H9 (cell line): ENCODE results near the gene GNAI1. TPM values are rescaled to one million over a fixed set of nuclear protein-coding genes. Genes with fewer than 3 reads are reported as not detected.

Source experiments
- DNase-seq: peaks from one replicate; pipeline ENCODE4 v3.0.0-alpha.2; 2017
- H2AFZ ChIP-seq: one replicate; pipeline ENCODE4 v1.6.1; 2013; ENCODE audit warnings: mild to moderate bottlenecking, low read length, control low read depth, moderate library complexity
- H2AK5ac ChIP-seq: 2 replicates; pipeline ENCODE4 v1.6.1; 2013; ENCODE audit warnings: low read length, control low read depth, mixed read lengths; ENCODE audit not compliant: insufficient read length
- H2BK120ac ChIP-seq: one replicate; pipeline ENCODE4 v1.6.1; 2013; ENCODE audit warnings: low read depth, mild to moderate bottlenecking, low read length, control low read depth, inconsistent platforms; ENCODE audit not compliant: poor library complexity, severe bottlenecking
- H2BK12ac ChIP-seq: 2 replicates; pipeline ENCODE4 v1.6.1; 2013; ENCODE audit warnings: low read length, control low read depth, mixed read lengths, low read depth; ENCODE audit not compliant: insufficient read length
- H2BK15ac ChIP-seq: 2 replicates; pipeline ENCODE4 v1.6.1; 2013; ENCODE audit warnings: low read depth, low read length, control low read depth
- H2BK20ac ChIP-seq: one replicate; pipeline ENCODE4 v1.6.1; 2013; ENCODE audit warnings: low read depth, mild to moderate bottlenecking, low read length, control low read depth, inconsistent platforms; ENCODE audit not compliant: poor library complexity, severe bottlenecking
- H2BK5ac ChIP-seq: 2 replicates; pipeline ENCODE4 v1.6.1; 2013; ENCODE audit warnings: low read length, control low read depth, mixed read lengths; ENCODE audit not compliant: insufficient read length
- H3K14ac ChIP-seq: 2 replicates; pipeline ENCODE4 v1.6.1; 2013; ENCODE audit warnings: low read length, control low read depth; ENCODE audit not compliant: insufficient read depth
- H3K18ac ChIP-seq: 2 replicates; pipeline ENCODE4 v1.6.1; 2013; ENCODE audit warnings: low read depth, mild to moderate bottlenecking, mixed read lengths, low read length, control low read depth; ENCODE audit not compliant: insufficient read length
- H3K23ac ChIP-seq: 2 replicates; pipeline ENCODE4 v1.6.1; 2013; ENCODE audit warnings: low read length, control low read depth, mixed read lengths, low read depth; ENCODE audit not compliant: insufficient read length
- H3K23me2 ChIP-seq: 2 replicates; pipeline ENCODE4 v1.6.1; 2013; ENCODE audit warnings: low read depth, mild to moderate bottlenecking, mixed read lengths, low read length, control low read depth; ENCODE audit not compliant: insufficient read length, poor library complexity, severe bottlenecking
- H3K27ac ChIP-seq: 2 replicates; pipeline ENCODE4 v1.5.1; 2013; ENCODE audit warnings: low read length, control low read depth, mixed read lengths, low read depth; ENCODE audit not compliant: insufficient read length
- H3K27me3 ChIP-seq: 2 replicates; pipeline ENCODE4 v1.6.1; 2013; ENCODE audit warnings: low read length, control low read depth, inconsistent platforms; ENCODE audit not compliant: insufficient read depth
- H3K4ac ChIP-seq: 2 replicates; pipeline ENCODE4 v1.6.1; 2013; ENCODE audit warnings: low read depth, mild to moderate bottlenecking, control low read depth, inconsistent platforms, low read length, moderate library complexity
- H3K4me1 ChIP-seq: 2 replicates; pipeline ENCODE4 v1.6.1; 2013; ENCODE audit warnings: low read length, control low read depth, inconsistent platforms; ENCODE audit not compliant: insufficient read depth
- H3K4me2 ChIP-seq: 2 replicates; pipeline ENCODE4 v1.6.1; 2013; ENCODE audit warnings: low read length, control low read depth, mixed read lengths; ENCODE audit not compliant: insufficient read length, insufficient read depth
- H3K56ac ChIP-seq: 2 replicates; pipeline ENCODE4 v1.6.1; 2013; ENCODE audit warnings: low read depth, mild to moderate bottlenecking, mixed read lengths, low read length, control low read depth; ENCODE audit not compliant: insufficient read length
- H3K79me1 ChIP-seq: 2 replicates; pipeline ENCODE4 v1.6.1; 2013; ENCODE audit warnings: low read depth, mild to moderate bottlenecking, moderate library complexity, low read length, control low read depth, inconsistent platforms; ENCODE audit not compliant: insufficient read depth, poor library complexity, severe bottlenecking
- H3K79me2 ChIP-seq: 2 replicates; pipeline ENCODE4 v1.6.1; 2013; ENCODE audit warnings: low read length, control low read depth, inconsistent platforms; ENCODE audit not compliant: insufficient read depth
- H3K9ac ChIP-seq: 2 replicates; pipeline ENCODE4 v1.6.1; 2013; ENCODE audit warnings: low read length, control low read depth, mixed read lengths; ENCODE audit not compliant: insufficient read length; ENCODE audit errors: extremely low read depth
- H3K9me3 ChIP-seq: one replicate; pipeline ENCODE4 v1.6.1; 2013; ENCODE audit warnings: low read depth, low read length, inconsistent platforms; ENCODE audit not compliant: control insufficient read depth
- H3T11ph ChIP-seq: one replicate; pipeline ENCODE4 v1.6.1; 2013; ENCODE audit warnings: mild to moderate bottlenecking, low read length, control low read depth, inconsistent platforms
- H4K20me1 ChIP-seq: one replicate; pipeline ENCODE4 v1.6.1; 2013; ENCODE audit not compliant: control insufficient read depth, insufficient read length, insufficient read depth
- H4K5ac ChIP-seq: 2 replicates; pipeline ENCODE4 v1.6.1; 2013; ENCODE audit warnings: low read depth, mild to moderate bottlenecking, mixed read lengths, low read length, control low read depth; ENCODE audit not compliant: insufficient read length
- H4K8ac ChIP-seq: replicated peaks from 2 replicates; pipeline ENCODE4 v1.6.1; 2013; ENCODE audit warnings: low read length, control low read depth, mixed read lengths, low read depth; ENCODE audit not compliant: insufficient read length
- H4K91ac ChIP-seq: 2 replicates; pipeline ENCODE4 v1.6.1; 2013; ENCODE audit warnings: low read depth, mild to moderate bottlenecking, moderate library complexity, mixed read lengths, low read length, control low read depth; ENCODE audit not compliant: insufficient read length
- H3K27ac Mint-ChIP-seq, 3 experiments: 2 replicates in 2 of 3; 3 replicates in 1 of 3; pipeline ENCODE4 v1.8.0; 2020 to 2021; ENCODE audit warnings: mixed read lengths in 3 of 3, mild to moderate bottlenecking in 1 of 3, moderate library complexity in 1 of 3
- H3K27me3 Mint-ChIP-seq: 2 replicates; pipeline ENCODE4 v1.8.0; 2021; ENCODE audit warnings: low read depth, mild to moderate bottlenecking, moderate library complexity, mixed read lengths
- H3K36me3 Mint-ChIP-seq, 3 experiments: 2 replicates in 2 of 3; 3 replicates in 1 of 3; pipeline ENCODE4 v1.8.0; 2020 to 2021; ENCODE audit warnings: low read depth in 3 of 3, mixed read lengths in 3 of 3; ENCODE audit not compliant: insufficient read depth in 1 of 3
- H3K4me1 Mint-ChIP-seq, 2 experiments: 2 replicates each; pipeline ENCODE4 v1.8.0; 2020; ENCODE audit warnings: mixed read lengths in 2 of 2
- H3K4me3 Mint-ChIP-seq, 2 experiments: 2 replicates in 1 of 2; 3 replicates in 1 of 2; pipeline ENCODE4 v1.8.0; 2020 to 2021; ENCODE audit warnings: mild to moderate bottlenecking in 2 of 2, mixed read lengths in 2 of 2, moderate library complexity in 1 of 2
- H3K9me3 Mint-ChIP-seq, 2 experiments: 2 replicates in 1 of 2; 3 replicates in 1 of 2; pipeline ENCODE4 v1.8.0; 2020; ENCODE audit warnings: mild to moderate bottlenecking in 2 of 2, mixed read lengths in 2 of 2, moderate library complexity in 1 of 2
- CTCF ChIP-seq: fragments of 200-600 bp; sonication (generic); conservative IDR thresholded peaks from 3 replicates; pipeline ENCODE4 v1.8.0; 2021; ENCODE audit warnings: antibody characterized with exemption, mild to moderate bottlenecking
- total RNA-seq: library from RNA; stranded (reverse); gene quantifications from 2 replicates; pipeline ENCODE4 v1.2.1, GENCODE V29; 2021

The GNAI1 gene
- total RNA-seq, 1 experiment from 2014 or later = 14.1 TPM

GRCh38 chr7:80225361-80225760 lies 90.7 kb downstream of the GNAI1 start:
- Mint-ChIP-seq H3K4me3 (no peak overlapping the region), H3K27me3 (no peaks in the 10 kb centered on the region), H3K4me1 (peaks cover 18 to 20% of the 10 kb centered on the region in 2 experiments), H3K27ac (peak overlapping the region in 2 of 3 experiments; percentile 37 to 54; a peak in 1 of 7 replicates), H3K36me3 (no peaks in the 10 kb centered on the region), H3K9me3 (no peaks in the 10 kb centered on the region)
- H3K23me2 ChIP-seq = no peaks in the 10 kb centered on the region
- no peaks in the 10 kb centered on the region for H3K9me3 ChIP-seq
- no peak overlapping the region for H4K91ac ChIP-seq
- H3K23ac ChIP-seq = no peak overlapping the region
- no peak overlapping the region for H2BK12ac ChIP-seq
- no peak overlapping the region for H3K18ac ChIP-seq
- H2BK20ac ChIP-seq = no peak overlapping the region
- no peaks in the 10 kb centered on the region for H4K20me1 ChIP-seq
- H3K27me3 ChIP-seq = no peaks in the 10 kb centered on the region
- no peak overlapping the region for H3K56ac ChIP-seq
- no peak for DNase-seq
- H2AFZ ChIP-seq = no peak overlapping the region
- H2BK120ac ChIP-seq = no peak overlapping the region
- no peaks in the 10 kb centered on the region for H3K79me1 ChIP-seq
- H3K4me2 ChIP-seq = no peak overlapping the region
- H4K5ac ChIP-seq = no peak overlapping the region
- no peak overlapping the region for H3K4ac ChIP-seq
- no peaks in the 10 kb centered on the region for H3K79me2 ChIP-seq
- peaks cover 2% of the 10 kb centered on the region; the same call in 1 of the 2 replicates for H3K4me1 ChIP-seq
- H2BK15ac ChIP-seq = no peak overlapping the region
- no peak overlapping the region for H3T11ph ChIP-seq
- H3K14ac ChIP-seq = no peak overlapping the region
- TF ChIP-seq CTCF = no peak
- H4K8ac ChIP-seq = no peak overlapping the region
- H2AK5ac ChIP-seq = no peak overlapping the region
- no peak overlapping the region for H3K27ac ChIP-seq
- H2BK5ac ChIP-seq = no peak overlapping the region
- no peak overlapping the region for H3K9ac ChIP-seq
